GM21825 (cell line): ENCODE data around the gene GRID1.

Experiments
- ATAC-seq: cut with Tn5 transposase; IDR thresholded peaks from one replicate; pipeline ENCODE4 v1.9.1; 2021; ENCODE audit warnings: mild to moderate bottlenecking, moderate library complexity; ENCODE audit not compliant: unreplicated experiment

GRID1 gene

DNA sequence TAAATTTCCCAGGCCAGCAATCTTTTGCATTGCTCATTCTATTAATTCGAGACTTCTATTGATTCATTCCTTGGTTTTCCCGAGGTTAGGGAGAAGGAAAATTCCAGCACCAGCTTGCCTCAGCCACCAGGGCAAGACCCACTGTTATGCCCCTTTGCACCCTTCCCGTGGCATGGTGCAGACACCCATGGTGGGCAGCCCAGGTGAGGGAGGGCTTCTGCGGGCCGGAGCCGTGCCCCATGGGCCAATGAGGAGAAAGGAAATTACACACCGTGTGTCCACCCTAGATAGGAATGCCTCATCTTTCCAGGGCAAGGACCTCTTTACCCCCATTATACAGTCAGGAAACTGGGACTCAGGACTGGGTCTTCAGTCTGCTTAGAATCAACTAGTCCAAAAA, 4.5 kb upstream of the GRID1 start:
- ATAC-seq: no peak

DNA sequence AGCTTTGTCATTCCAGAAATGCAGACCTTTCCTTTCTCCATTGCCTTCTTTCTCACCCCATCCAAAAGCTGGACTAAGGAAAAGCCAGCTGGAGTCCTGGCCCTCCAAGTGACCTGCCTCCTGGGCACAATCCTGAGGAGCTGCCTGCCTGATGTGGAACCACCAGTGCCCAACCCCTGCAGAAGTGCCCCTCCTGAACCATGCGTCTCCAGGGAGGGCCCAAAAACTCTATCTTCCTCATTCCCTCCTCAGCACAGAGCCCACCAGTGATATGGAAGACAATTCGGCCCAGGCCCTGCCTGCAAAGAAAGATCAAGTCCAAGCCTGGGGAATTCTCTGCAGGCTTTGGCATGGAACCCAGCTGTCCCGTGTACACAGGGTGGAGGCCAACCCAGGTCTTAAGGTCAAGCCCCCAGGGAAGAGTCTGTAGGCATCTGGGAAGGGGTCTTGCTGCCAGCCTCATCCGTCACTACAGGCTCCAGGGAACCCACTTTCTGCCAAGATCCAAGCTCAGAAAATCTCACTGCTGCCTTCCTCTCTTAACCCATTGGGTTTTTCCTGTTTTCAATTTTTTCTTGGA, 3.5 kb upstream of the GRID1 start:
- no peak for ATAC-seq

DNA sequence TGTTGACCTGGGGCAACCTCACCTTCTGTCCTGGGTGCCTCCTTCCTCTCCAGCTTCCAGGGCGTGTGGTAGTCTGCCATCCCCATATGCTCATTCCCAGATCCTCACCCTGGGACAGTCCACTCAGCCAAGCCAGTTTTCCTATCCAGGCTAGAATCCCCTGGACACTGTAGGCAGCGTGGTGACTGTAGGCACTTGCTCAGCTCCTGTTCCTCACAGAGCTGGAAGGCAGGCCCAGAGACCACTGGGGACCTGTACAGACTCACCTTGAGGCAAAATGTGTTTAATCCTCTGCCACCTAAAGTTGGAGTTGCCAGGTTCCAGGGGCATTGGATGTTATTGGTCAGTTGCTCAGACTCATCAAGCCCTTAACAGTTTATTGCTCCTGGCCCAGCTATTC, 2.4 kb upstream of the GRID1 start:
- no peak for ATAC-seq

DNA sequence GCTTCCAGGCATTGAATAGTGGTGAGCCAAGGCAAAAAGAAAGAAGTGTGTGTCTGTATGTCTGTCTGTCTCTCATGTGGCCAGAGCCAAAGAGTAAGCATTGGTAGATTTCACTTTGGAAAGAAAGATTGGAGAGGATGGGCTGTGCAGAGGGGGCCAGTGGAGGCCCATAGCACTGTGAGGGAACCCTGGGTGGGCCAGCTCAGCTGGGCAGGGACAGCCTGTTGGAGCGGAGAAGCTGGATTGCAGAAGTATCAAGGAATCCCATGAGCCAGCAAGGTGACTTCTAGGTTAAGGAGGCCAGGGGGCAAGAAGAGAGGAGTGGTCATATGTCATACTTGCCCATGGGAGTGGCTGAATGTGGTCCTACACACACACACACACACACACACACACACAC, 1.5 kb upstream of the GRID1 start:
- ATAC-seq: no peak

DNA sequence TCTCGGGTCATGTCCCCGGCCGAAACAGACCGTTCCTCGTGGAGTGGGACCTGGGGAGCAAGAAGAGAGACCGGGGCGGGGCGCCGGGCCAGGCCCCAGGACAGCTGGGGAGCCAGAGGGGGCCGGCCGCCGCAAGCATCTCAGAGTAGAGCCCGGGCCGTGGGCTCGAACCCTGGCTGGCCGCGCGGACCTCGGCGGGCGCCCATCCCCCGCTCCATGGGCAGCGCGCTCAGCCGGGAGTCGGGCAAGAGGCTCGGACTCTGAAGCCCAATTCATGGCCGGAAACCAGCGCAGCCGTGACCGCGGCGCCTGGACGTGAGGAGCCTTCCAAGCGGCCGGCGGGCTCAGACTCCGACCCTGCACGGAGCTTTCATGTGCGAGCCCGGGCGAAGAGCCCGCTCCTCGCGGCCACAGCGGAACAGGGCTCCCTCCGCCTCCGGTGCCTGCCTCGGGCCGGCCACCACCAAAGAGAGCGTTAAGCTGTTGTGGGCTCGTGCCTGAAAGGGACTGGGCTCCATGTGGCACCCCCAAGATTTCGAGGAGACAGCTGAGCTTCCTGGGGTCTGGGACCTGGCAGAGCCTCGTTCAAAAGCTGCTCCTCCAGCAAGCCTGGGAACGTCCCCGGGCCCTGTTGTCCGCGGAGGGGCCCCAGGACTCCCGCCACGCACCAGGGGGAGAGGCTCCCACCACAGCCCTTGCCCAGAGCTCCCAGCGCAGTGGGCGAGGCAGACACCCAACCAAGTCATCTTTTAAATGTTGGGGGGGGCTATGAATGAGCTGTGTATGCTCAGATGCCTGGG, 757 bp upstream of the GRID1 start:
- peak; percentile 30 for ATAC-seq

DNA sequence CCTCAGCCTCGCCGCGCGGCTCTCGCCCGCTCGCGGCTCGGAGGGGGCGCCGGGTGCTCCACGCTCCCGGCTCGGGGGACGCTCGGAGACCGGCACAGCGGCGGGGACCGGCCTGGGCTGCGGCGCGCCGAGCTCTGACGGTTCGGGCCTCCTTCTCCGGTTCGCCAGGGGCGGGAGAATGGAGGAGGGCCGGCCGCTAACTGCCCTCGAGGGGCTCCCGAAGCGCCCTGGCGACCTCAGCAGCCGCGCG, 232 bp upstream of the GRID1 start:
- ATAC-seq: peak; percentile 36

DNA sequence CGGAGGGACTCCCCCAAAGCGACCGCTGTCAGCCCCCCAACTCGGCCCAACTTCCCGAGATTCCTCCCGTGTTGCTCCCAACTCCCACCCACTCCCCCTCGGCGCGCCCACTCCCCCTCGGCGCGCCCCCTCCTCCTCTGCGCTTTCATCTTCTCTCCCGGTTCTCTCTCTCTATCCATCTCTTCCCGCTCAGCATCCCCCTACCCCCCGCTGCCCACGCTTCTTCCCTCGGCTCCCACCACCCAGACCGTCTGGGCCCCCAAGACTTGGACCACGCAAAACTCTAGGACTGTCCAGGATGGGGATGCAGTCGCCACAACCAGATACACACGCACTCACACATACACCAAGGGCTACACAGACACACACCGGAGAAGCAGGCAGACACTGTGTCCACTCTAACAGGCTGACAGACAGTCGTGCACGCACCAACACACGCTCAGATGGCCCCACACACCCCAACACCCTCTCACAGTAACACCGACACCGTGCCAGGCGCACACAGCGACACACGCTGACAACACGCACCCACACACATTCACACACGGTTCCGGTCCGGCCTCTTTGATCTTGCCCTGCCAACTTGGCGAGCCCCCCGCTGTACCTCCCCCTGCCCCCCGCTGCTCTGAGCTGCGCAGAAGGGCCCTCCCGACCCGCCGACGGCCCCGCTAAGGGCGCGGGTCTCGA, 1.1 kb downstream of the GRID1 start:
- no peak for ATAC-seq

DNA sequence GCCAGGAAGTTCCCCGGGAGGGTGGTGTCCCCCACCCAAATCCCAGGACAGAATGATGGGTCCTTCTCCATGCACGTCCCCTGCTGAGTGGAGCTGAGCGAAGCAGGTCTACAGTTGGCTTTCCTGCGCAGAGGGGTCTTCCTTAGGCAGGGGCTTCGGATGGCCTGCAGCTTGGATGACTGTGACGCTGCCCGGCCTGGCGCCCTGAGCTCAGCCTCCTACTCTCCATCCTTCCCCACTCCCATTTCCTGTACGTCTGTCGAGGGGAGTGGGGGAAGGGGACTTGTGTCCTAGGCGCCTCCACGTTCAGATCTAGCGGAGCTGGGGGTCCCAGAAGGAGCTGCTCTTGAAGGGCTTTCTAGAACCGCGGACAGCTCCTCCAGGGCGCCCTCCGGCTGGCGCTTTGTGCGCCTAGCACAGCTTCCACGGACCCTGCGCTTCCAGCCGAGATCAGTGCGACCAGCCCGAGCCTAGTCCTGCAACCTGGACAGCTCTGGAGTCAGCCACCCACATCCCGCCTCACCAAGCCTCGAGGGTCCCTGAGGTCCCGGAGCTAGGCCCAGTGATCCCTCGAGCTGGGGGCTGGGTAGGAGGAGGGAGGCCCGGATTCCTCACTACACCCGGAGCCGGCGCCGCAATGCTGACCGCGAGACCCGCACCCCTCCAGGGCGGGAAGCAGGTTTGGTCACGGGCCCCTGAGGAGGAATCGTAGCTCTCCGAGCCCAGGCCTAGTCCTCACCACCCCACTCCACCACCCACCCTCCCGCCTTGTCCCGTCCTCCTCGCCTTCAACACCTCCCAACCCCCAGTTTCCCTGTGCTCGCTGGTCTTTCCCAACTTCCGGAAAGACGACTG, 1.9 kb downstream of the GRID1 start:
- no peak for ATAC-seq

DNA sequence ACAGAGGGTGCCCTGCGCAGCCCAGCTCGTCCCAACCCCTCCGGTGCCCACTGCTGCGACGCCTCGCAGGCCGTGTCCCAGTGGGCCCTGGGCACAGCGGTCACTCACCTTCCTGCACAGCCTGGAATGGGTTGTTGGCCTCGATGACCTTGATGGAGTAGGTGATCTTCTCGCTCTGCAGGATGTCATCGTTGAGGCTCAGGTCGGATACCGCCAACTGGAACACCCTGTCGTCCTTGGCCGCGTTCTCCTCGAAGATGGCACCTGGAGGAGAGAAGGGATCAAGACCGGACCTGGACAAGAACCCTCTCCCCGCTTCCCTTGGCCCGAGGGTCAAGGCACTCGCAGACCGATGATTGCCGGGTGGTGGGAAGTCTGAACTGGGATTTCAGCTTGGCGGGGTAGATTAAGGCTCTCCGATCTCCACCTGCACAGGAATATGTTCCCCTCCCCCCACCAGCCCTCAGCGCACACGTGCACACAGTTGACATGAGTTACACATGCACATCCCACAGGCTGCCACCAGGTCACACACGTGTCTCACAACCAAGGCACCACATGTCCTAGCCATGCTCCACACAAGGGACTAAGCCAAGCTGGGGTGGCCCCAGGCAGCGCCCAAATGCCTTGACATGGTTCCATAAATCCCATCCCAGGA, 2.6 kb downstream of the GRID1 start:
- no peak for ATAC-seq

DNA sequence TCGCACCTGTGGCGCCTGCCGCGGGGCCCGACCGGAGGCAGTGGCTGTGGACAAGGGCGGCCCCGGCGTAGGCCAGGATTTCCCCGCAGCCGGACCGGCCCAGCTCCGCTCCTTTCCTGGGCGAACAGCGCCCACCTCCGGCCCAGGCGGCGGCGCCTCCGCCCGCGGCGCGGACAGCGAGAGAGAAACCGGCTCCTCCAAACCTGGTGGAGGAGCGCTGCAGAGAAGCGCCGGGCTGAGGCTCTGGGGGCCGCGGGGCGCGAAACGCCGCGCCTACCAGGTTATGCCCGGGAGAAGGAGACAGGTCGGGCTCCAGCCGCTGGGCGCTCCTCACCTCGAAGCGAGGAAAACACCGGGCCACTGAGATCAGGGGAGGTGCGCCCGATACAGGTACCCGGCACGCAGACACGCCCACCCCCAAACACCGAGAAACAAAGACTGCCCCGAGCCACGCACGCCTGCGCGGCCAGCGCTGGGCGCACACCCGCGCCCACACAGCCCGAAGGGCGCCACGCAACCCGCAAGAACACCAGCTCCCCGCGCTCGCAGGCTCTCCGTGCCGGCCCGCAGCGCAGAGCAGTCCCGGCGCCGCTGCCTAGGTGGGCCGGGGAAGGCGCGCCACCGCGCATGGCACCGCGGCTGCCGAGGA, 3.3 kb downstream of the GRID1 start:
- no peak for ATAC-seq

DNA sequence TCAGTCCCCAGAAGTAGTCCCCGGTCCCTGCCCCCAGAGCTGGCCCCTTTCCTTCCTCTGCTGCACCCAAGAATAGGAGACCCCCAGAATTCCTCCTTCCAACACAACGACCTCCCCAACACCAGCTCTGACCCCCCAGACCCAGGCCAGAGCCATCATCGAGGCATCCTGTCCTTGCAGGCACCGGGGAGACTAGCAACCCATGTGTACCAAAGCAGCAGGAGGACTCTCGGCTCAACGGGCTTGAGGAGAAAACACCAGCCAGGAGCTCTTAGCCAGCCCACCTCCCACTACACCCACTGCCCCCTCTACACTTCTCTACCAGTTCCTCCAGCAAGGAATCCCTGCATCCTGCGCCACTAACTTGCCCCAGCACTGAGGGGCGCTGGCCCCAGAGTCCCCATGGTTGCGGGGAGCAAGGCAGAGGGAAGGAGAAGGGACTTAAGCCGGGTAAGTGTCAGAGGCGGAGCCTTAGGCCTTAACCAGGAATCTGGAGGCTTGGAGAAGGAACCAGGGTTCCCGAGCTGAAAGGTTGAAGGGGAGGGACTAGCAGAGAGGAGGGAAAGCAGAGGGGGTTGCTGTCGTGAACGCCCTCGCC, 3.9 kb downstream of the GRID1 start:
- no peak for ATAC-seq

DNA sequence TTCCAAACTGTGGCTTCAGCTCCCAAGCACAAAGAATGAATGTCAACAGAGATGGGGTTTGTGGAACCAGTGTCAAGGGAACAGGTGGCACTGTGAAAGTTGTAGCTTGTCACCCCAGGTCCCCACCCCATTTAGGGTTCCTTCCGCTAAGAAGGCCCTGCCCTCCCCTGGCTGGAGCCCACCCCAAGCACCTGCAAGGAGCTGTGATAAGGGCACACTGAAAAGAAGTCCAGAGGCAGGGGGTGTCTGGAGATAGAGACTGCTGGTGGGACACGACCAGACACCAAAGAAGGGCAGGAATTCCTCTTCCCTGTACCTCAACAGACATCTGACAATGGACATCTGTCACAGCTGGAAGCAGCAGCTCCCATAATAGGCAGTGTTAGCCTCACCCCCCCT, 4.5 kb downstream of the GRID1 start:
- ATAC-seq: no peak

DNA sequence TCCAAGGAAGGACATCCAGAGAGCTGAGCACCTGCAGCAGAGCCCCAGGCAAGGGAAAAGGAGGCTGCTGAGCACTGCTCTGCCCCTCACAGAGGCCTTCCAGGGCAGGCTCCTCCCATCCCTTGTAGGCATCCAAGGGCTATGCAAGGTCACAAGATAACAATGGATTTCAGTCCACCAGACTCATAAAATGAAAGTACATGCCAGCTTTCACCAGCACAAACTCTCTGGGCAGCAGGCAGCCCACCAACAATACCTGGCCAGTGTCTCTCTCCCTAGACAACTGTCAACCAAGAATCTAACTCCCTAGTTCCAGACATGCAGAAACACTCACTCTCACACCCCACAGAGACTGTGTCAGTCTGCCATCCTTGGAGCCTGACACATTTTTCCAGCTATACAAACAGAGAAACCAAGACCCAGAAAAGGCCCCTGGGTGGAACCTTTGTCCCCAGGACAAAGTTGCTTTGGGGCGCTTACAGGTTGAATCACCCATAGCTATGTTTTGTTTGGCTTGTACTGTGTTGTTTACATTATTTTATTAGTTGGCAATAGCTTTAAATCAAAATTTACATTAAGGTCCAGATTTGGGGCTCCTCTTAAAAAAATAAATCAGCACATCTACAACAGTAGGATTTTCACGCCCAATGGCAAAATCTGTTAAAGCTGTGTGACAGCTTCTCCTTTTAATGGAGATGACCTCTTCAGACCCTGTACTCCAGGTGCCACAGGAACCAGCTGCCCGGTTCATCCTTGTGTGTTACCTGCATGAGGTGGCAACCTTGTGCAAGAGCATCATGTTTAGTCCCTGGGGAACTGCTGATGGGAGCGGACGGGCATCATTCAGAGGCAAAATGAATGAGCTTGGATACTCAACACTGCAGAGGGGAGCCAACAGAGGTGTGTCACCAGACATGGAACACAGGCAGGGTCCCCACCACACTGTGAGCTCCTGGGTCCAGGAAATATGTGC, 5.2 kb downstream of the GRID1 start:
- ATAC-seq: no peak

DNA sequence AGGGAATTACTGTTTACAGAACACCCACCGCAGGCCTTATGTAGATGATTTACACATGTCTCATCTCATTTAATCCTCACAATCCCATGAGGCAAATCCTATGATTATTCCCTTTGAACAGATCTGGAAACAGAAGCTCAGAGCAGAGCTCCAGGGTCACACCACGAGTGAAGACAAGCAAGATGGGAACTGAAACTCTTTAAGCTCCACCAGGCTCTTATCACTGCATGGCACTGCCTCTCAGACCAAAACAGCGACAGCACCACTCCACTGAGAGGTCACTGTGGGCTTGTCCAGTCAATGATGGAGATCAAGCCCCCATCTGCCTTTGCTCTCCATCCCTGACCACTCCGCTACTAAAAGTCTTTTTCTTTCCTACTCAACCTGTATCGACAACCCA, 5.9 kb downstream of the GRID1 start:
- ATAC-seq: no peak

DNA sequence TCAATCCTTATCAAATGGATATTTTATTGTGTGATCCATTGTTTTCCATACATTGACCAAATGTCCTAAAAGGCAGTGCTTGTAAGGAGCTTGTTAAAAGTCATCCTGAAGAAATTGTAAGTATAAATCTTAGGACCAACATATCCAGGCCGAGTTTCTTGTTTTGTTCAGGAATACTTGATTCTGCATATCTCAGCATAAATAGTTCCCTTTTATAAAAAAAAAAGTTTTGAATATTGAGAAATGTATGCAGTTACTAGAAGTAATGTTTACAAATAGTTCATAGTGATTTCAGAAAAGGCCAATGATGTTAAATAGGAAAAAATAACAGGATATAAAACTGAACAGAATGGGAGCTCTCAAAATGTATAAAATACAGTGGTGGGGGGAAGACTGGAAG, 6.6 kb downstream of the GRID1 start:
- ATAC-seq: no peak

DNA sequence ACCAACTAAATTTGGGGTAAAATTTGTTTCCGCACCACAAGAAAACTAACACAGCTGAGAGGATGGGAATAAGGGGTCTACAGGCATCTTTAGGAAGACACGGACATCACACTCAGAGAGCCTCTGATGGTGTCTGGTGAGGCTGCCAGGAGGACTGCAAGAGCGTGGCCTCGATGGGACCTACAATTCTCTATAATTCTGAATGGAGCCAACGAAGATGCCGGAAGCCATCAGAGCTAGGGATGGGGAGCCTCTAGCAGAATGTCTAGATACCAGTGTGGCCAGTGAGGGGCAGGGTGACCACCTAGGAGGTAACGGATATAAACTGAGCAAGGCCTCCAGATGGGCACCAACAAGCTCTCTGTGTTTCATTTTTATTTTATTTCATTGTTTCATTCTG, 7.5 kb downstream of the GRID1 start:
- no peak for ATAC-seq

DNA sequence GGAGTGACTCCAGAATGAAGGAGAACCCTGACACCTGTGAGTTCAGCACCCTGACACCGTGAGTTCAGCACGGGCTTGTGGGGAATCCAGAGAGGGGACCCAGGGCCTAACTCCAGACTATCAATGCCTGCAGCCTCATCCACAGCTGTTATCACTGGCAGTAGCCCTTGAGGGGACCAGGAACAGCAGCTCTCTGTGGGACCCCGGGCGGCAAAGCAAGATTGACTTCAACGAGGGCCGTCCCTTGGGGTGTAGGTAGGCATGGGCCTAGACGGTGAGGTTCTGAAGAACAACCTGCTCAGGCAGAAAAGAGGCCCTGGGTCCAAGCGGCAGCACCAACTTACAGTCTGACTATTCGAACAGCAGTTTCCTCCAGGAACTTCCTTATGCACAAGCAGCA, 8.9 kb downstream of the GRID1 start:
- ATAC-seq: no peak

DNA sequence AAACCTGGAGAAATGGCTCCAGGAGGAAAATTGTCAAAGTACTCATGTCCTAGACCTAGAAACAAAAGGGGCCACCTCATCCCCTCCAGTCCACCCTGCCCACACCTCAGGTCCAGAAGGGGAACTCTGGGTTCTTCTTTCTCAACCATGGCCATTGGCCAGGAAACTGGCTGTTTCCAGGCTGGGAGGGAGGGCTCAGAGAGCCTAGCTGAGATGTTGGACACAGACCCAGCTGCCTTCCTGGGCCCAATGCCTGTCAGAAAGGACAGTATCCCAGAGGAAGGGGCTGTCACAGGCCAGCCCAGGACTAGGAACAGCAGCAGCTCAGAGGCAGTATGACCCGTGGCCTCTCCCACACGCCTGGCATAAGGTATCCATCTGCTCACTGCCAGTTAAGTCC, 9.6 kb downstream of the GRID1 start:
- ATAC-seq: no peak

DNA sequence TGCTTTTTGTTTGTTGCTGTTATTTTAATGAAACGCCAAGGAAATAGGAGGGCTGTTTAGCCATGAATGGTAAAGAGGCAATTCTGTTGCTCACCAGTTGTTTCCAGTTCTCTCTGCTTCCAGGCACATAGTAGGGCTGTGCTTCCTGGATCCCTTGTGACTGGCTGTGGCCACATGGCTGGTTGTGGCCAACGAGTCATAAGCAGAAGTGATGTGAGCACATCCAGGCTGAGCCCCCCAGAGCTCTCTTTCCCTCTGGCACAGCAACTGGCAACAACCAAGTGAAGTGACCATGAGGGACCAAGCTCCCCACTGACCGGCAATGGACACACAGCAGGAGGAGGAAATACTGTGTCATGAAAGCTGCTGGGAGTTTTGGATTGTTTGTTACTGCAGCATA, 10.3 kb downstream of the GRID1 start:
- ATAC-seq: no peak
